COLO829 (cell line): ENCODE data around the gene ADAMTS2.
"Not testable (repeated sequence)": the region's sequence is repeated elsewhere in the genome, so short reads cannot be mapped to it uniquely, and the experiment has no call there.

ENCODE experiments used
- DNase-seq: peaks from one replicate; pipeline ENCODE4 v3.0.0; 2012; ENCODE audit warnings: low spot score

Gene ADAMTS2

GRCh38 chr5:179325296-179326031, 19.8 kb downstream of the ADAMTS2 start:
- no peak for DNase-seq

GRCh38 chr5:179324760-179325295, 20.4 kb downstream of the ADAMTS2 start:
- DNase-seq: no peak

GRCh38 chr5:179324316-179324715, 20.9 kb downstream of the ADAMTS2 start:
- not testable (repeated sequence) for DNase-seq

- no peak for DNase-seq
Observed at GRCh38 chr5:179323026-179323870, 22.0 kb downstream of the ADAMTS2 start.

- DNase-seq: no peak
Observed at GRCh38 chr5:179322071-179323025, 22.9 kb downstream of the ADAMTS2 start.

GRCh38 chr5:179321206-179321987, 23.9 kb downstream of the ADAMTS2 start:
- DNase-seq: no peak

- DNase-seq: no peak
Observed at GRCh38 chr5:179319741-179320281, 25.4 kb downstream of the ADAMTS2 start.

- no peak for DNase-seq
Observed at GRCh38 chr5:179319123-179319522, 26.1 kb downstream of the ADAMTS2 start.

GRCh38 chr5:179318221-179318955, 26.9 kb downstream of the ADAMTS2 start:
- DNase-seq: no peak

- DNase-seq: no peak
Observed at GRCh38 chr5:179317411-179318220, 27.6 kb downstream of the ADAMTS2 start.

GRCh38 chr5:179316982-179317381, 28.3 kb downstream of the ADAMTS2 start:
- no peak for DNase-seq

GRCh38 chr5:179316111-179316551, 29.1 kb downstream of the ADAMTS2 start:
- DNase-seq: no peak

GRCh38 chr5:179315356-179315890, 29.8 kb downstream of the ADAMTS2 start:
- no peak for DNase-seq

GRCh38 chr5:179314606-179315355, 30.5 kb downstream of the ADAMTS2 start:
- no peak for DNase-seq

GRCh38 chr5:179313849-179314521, 31.3 kb downstream of the ADAMTS2 start:
- DNase-seq: no peak

- no peak for DNase-seq
Observed at GRCh38 chr5:179312557-179313235, 32.6 kb downstream of the ADAMTS2 start.

GRCh38 chr5:179311581-179311980, 33.7 kb downstream of the ADAMTS2 start:
- DNase-seq: no peak
